ENCODE results near the gene MPV17L. TPM values are rescaled to one million over a fixed set of nuclear protein-coding genes. Genes with fewer than 3 reads are reported as not detected.
"Not testable (repeated sequence)": the region's sequence is repeated elsewhere in the genome, so short reads cannot be mapped to it uniquely, and the experiment has no call there.

MPV17L gene
- total RNA-seq, 8 experiments from 2014 or later, result 1.1 to 10.3 (median 4.0) TPM

GRCh38 chr16:15443753-15444152 lies 48.2 kb downstream of the MPV17L start:
- no peak for ATAC-seq (replicated peaks in 6 of 8)
- no peaks in the 10 kb centered on the region for H3K4me1 ChIP-seq (replicated peaks in 1 of 2)
- 33 to 100% (median 96%) methylated on average over 1 to 3 of the region's 4 CpGs; no CpG with 5 or more reads in 4 of the 10 experiments for WGBS, 10 experiments
- H3K27ac ChIP-seq, result no peak overlapping the region
- no peak overlapping the region for H3K4me3 ChIP-seq
- in situ Hi-C loops (cut with MboI; ENCODE audit: low pct_unique_long_range_greater_than_20kb in 2 of 9, low sequenced_read_pairs in 9 of 9, unreplicated experiment in 9 of 9), result no loop called here

GRCh38 chr16:15444264-15444663 lies 48.7 kb downstream of the MPV17L start:
- WGBS, 10 experiments, result 20 to 100% (median 94%) methylated on average over 1 to 3 of the region's 3 CpGs; no CpG with 5 or more reads in 2 of the 10 experiments
- Histone ChIP-seq H3K27ac (no peak overlapping the region), H3K4me1 (replicated peaks in 1 of 2) (no peaks in the 10 kb centered on the region), H3K4me3 (no peak overlapping the region)
- ATAC-seq (replicated peaks in 6 of 8), result no peak
- in situ Hi-C loops (cut with MboI; ENCODE audit: low pct_unique_long_range_greater_than_20kb in 2 of 9, low sequenced_read_pairs in 9 of 9, unreplicated experiment in 9 of 9), result no loop called here

- in situ Hi-C loops (cut with MboI; ENCODE audit: low pct_unique_long_range_greater_than_20kb in 2 of 9, low sequenced_read_pairs in 9 of 9, unreplicated experiment in 9 of 9), result no loop called here
- H3K4me1 ChIP-seq (replicated peaks in 1 of 2), result no peaks in the 10 kb centered on the region
- no peak for ATAC-seq (replicated peaks in 6 of 8)
- 80 to 100% (median 87%) methylated on average over 1 of the region's 1 CpG; no CpG with 5 or more reads in 6 of the 10 experiments for WGBS, 10 experiments
- no peak overlapping the region for H3K27ac ChIP-seq
- no peak overlapping the region for H3K4me3 ChIP-seq
Measured at GRCh38 chr16:15445450-15445849, 49.9 kb downstream of the MPV17L start.

GRCh38 chr16:15446901-15447300 lies 51.3 kb downstream of the MPV17L start:
- ATAC-seq (replicated peaks in 6 of 8), result no peak
- Histone ChIP-seq H3K27ac (no peak overlapping the region), H3K4me3 (no peak overlapping the region), H3K4me1 (replicated peaks in 1 of 2) (no peaks in the 10 kb centered on the region)
- in situ Hi-C loops (cut with MboI; ENCODE audit: low pct_unique_long_range_greater_than_20kb in 2 of 9, low sequenced_read_pairs in 9 of 9, unreplicated experiment in 9 of 9), result no loop called here
- 20 to 90% (median 85%) methylated on average over 1 to 5 of the region's 5 CpGs; no CpG with 5 or more reads in 1 of the 10 experiments for WGBS, 10 experiments

GRCh38 chr16:15450624-15451023 lies 55.1 kb downstream of the MPV17L start:
- WGBS, 10 experiments, result 0 to 100% (median 38%) methylated on average over 1 to 6 of the region's 6 CpGs; no CpG with 5 or more reads in 3 of the 10 experiments
- H3K4me3 ChIP-seq, result no peak overlapping the region
- ATAC-seq (replicated peaks in 6 of 8), result no peak
- in situ Hi-C loops (cut with MboI; ENCODE audit: low pct_unique_long_range_greater_than_20kb in 2 of 9, low sequenced_read_pairs in 9 of 9, unreplicated experiment in 9 of 9), result no loop called here
- H3K27ac ChIP-seq, result no peak overlapping the region
- no peaks in the 10 kb centered on the region for H3K4me1 ChIP-seq (replicated peaks in 1 of 2)

GRCh38 chr16:15451098-15451731 lies 55.7 kb downstream of the MPV17L start:
- Histone ChIP-seq H3K27ac (no peak overlapping the region), H3K4me3 (no peak overlapping the region), H3K4me1 (replicated peaks in 1 of 2) (no peaks in the 10 kb centered on the region)
- WGBS, 10 experiments, result 7 to 100% (median 86%) methylated on average over 1 to 10 of the region's 10 CpGs
- ATAC-seq (replicated peaks in 6 of 8), result no peak
- in situ Hi-C loops (cut with MboI; ENCODE audit: low pct_unique_long_range_greater_than_20kb in 2 of 9, low sequenced_read_pairs in 9 of 9, unreplicated experiment in 9 of 9), result no loop called here

- H3K4me1 ChIP-seq (replicated peaks in 1 of 2), result no peaks in the 10 kb centered on the region
- WGBS, 10 experiments, result 14 to 90% (median 73%) methylated on average over 1 to 7 of the region's 8 CpGs; no CpG with 5 or more reads in 1 of the 10 experiments
- no peak overlapping the region for H3K27ac ChIP-seq
- no peak for ATAC-seq (replicated peaks in 6 of 8)
- H3K4me3 ChIP-seq, result no peak overlapping the region
- in situ Hi-C loops (cut with MboI; ENCODE audit: low pct_unique_long_range_greater_than_20kb in 2 of 9, low sequenced_read_pairs in 9 of 9, unreplicated experiment in 9 of 9), result no loop called here
Measured at GRCh38 chr16:15452246-15452855, 56.8 kb downstream of the MPV17L start.

GRCh38 chr16:15453296-15453695 lies 57.7 kb downstream of the MPV17L start:
- H3K4me1 ChIP-seq (replicated peaks in 1 of 2); in situ Hi-C loops (cut with MboI; ENCODE audit: low pct_unique_long_range_greater_than_20kb in 2 of 9, low sequenced_read_pairs in 9 of 9, unreplicated experiment in 9 of 9); ATAC-seq (replicated peaks in 6 of 8); H3K4me3 ChIP-seq; H3K27ac ChIP-seq: not testable (repeated sequence)
- WGBS, 10 experiments, result 50 to 100% (median 80%) methylated on average over 1 to 5 of the region's 7 CpGs; no CpG with 5 or more reads in 5 of the 10 experiments

- H3K4me1 ChIP-seq (replicated peaks in 1 of 2); ATAC-seq (replicated peaks in 6 of 8); H3K4me3 ChIP-seq; H3K27ac ChIP-seq; in situ Hi-C loops (cut with MboI; ENCODE audit: low pct_unique_long_range_greater_than_20kb in 2 of 9, low sequenced_read_pairs in 9 of 9, unreplicated experiment in 9 of 9): not testable (repeated sequence)
- WGBS, 10 experiments, result 86 to 100% (median 96%) methylated on average over 1 to 10 of the region's 11 CpGs; no CpG with 5 or more reads in 2 of the 10 experiments
Measured at GRCh38 chr16:15454933-15455332, 59.4 kb downstream of the MPV17L start.

- no peak for ATAC-seq (replicated peaks in 6 of 8)
- Histone ChIP-seq H3K4me3 (no peak overlapping the region), H3K27ac (no peak overlapping the region), H3K4me1 (replicated peaks in 1 of 2) (no peaks in the 10 kb centered on the region)
- in situ Hi-C loops (cut with MboI; ENCODE audit: low pct_unique_long_range_greater_than_20kb in 2 of 9, low sequenced_read_pairs in 9 of 9, unreplicated experiment in 9 of 9), result no loop called here
- 67 to 100% (median 97%) methylated on average over 1 to 3 of the region's 3 CpGs; no CpG with 5 or more reads in 2 of the 10 experiments for WGBS, 10 experiments
Measured at GRCh38 chr16:15457400-15457799, 61.8 kb downstream of the MPV17L start.

- no peaks in the 10 kb centered on the region for H3K4me1 ChIP-seq (replicated peaks in 1 of 2)
- 43 to 100% (median 67%) methylated on average over 2 to 4 of the region's 4 CpGs for WGBS, 10 experiments
- H3K27ac ChIP-seq, result no peak overlapping the region
- in situ Hi-C loops (cut with MboI; ENCODE audit: low pct_unique_long_range_greater_than_20kb in 2 of 9, low sequenced_read_pairs in 9 of 9, unreplicated experiment in 9 of 9), result no loop called here
- no peak overlapping the region for H3K4me3 ChIP-seq
- no peak for ATAC-seq (replicated peaks in 6 of 8)
Measured at GRCh38 chr16:15457958-15458357, 62.4 kb downstream of the MPV17L start.

- in situ Hi-C loops (cut with MboI; ENCODE audit: low pct_unique_long_range_greater_than_20kb in 2 of 9, low sequenced_read_pairs in 9 of 9, unreplicated experiment in 9 of 9), result no loop called here
- ATAC-seq (replicated peaks in 6 of 8), result no peak
- 20 to 100% (median 81%) methylated on average over 1 of the region's 1 CpG; no CpG with 5 or more reads in 4 of the 10 experiments for WGBS, 10 experiments
Measured at GRCh38 chr16:15459791-15460190, 64.2 kb downstream of the MPV17L start.

GRCh38 chr16:15460601-15461000 lies 65.0 kb downstream of the MPV17L start:
- ATAC-seq (replicated peaks in 6 of 8), result no peak
- in situ Hi-C loops (cut with MboI; ENCODE audit: low pct_unique_long_range_greater_than_20kb in 2 of 9, low sequenced_read_pairs in 9 of 9, unreplicated experiment in 9 of 9), result no loop called here
- Histone ChIP-seq H3K27ac (no peak overlapping the region), H3K4me3 (no peak overlapping the region), H3K4me1 (replicated peaks in 1 of 2) (no peaks in the 10 kb centered on the region)
- WGBS, 10 experiments, result 60 to 100% (median 70%) methylated on average over 1 to 3 of the region's 3 CpGs; no CpG with 5 or more reads in 6 of the 10 experiments

More at GRCh38 chr16:15459791-15460190, 64.2 kb downstream of the MPV17L start:
- Histone ChIP-seq H3K4me1 (replicated peaks in 1 of 2) (no peaks in the 10 kb centered on the region), H3K27ac (no peak overlapping the region), H3K4me3 (no peak overlapping the region)
